Measurements from ENCODE around the gene NPHS1.
"Not testable (repeated sequence)": the region's sequence is repeated elsewhere in the genome, so short reads cannot be mapped to it uniquely, and the experiment has no call there.

The NPHS1 gene

GRCh38 chr19:35848486-35848885 is 3.8 kb downstream of the NPHS1 start:
- DNase-seq = no peak

DNA sequence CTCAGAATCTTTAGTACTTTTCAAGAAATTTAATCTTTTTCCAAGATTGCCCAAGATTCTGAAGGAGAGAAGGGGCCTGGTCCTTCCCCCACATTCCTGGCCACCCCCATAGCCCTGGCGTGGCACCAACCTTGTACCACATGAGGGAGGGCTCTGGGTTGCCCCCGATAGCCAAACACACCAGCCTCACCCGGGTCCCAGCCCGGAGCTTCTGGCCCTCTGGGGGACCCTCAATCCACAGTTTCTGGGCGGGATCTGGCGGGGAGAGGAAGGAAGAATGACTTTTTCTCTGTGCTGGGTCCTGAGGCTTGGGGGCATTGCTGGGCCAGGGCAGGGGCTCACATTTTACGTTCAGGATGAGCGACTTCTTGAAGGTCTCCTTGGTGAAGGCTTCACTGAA is 4.4 kb downstream of the NPHS1 start:
- no peak for DNase-seq

- no peak for DNase-seq
Observed at GRCh38 chr19:35846038-35846668, 6.2 kb downstream of the NPHS1 start.

DNA sequence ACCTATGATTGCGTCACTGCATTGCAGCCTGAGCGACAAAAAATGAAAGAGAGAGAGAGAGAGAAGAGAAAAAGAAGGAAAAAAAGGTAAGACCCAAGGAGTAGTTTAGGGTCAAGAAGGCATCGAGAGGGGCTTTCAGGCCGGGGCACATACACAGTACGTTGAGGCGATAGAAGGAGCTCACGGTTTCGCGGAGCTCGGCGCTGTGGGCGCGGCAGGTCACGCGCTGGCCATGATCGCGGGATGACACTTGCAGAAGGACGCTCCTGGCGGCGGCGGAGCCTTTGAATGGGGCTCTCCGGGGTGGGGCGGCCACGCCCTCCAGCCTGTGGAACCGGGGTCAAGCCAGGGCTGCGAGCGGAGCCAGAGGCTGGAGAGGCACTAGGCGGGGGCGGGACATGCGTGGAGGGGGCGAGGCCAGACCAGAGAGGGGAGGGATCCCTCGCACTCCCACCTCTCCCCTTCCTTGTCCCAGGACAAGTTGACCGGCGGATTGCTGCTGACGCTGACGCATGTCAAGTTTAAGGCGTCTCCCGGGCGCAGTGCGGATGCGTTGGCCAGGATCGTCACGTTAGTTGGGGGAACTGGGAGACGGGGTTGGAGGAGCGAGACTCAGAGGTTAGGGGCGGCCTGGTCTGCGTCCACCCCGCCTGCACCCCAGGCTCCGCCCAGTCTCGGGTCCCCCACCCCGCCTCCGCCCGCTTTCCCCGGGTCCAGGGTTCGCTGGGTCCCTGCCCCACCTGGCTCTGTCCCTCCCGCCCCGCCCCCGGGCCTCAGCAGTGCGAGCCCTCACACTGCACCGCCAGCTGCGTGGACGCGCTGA is 6.9 kb downstream of the NPHS1 start:
- DNase-seq = no peak

- no peak for DNase-seq
Observed at GRCh38 chr19:35844482-35845214, 7.7 kb downstream of the NPHS1 start.

DNA sequence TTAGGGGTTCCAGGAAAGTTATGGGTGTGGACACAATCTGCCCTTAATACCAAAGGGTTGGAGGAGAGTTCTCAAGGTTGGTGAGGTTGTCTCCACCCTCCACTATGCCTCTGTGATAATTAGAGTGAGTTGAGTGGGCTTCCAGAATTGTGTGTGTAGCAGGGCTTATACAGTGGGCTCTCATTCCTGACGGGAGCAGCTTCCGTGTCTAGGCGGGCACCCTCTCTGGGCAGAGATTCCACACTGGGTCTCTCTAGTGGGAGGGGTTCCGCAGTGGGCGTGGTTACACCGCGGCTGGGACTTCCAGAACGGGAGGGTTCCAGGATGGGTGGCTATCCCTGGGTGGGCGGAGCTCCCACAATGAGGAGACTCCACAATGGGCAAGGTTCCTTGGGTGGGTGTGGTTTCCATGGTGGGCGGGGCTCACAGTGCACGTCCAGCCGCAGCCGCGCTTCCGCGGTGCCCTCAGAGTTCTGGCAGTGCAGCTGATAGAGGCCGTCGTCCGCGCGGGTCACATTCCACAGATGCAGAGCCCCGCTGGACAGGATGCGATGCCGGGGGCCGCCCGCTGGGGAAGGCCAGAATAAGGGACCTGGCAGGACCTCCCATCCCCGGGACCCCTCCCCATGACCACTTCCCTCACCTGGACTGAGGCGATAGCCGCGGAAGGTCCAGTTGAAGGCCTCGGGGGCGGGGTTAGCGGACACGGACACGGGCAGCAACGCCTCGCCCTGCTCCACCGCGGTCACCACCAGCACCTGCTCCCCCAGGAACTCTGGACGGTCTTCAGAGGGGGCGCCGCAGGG is 8.4 kb downstream of the NPHS1 start:
- DNase-seq = no peak

DNA sequence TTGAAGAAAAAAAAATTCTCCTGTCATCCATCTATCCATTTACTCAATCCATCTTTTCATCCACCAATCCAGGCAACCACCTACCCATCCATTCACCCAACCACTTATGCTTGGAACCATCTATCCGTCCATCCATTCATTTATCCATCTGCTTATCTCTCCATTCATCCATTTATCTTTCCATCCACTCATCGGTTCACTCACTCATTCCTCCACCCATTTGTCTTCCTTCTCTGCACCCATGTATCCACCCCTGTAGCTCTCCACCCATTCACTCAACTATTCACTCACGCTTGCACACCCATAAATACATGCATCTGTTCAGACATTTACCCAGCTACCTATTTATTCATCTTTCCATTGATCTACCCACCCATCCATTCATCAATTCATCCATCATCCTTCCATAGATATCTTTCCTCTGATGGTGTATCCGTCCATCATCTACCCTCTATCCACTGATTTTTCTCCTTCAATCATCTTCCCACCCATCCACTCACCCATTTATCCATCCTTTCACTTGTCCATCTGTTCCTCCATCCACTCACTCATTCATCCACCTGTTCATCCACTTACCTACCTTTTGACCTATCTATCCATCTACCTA is 9.5 kb downstream of the NPHS1 start:
- DNase-seq = no peak

DNA sequence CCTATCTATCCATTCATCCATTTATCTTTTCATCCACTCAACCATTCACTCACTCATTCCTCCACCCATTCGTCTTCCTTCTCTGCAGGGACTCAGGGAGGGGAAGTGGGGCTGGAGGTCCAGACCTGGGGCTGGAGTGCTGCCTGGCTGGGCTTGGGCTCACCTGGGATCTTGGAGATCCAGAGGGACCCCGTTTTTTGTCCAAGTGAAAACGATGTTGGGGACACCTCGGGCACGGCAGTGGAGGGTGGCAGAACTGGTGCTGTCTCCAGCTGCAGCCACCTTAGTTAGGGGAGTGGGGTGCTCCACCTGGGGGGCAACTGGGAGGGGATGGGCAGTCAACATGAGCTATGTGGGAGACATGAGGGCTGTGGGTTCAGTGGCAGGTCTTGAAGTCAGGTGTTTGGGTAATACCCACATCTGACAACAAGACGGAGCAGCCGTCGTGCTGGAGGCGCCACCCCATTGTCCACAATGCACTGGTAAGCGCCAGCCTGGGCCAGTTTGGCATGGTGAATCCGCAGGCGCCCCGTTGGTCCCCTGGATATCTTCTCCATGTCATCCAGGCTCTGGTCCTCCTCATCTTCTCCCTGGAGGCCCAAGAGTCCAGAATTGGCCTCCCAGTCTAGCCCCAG is 10.2 kb downstream of the NPHS1 start:
- DNase-seq = no peak

DNA sequence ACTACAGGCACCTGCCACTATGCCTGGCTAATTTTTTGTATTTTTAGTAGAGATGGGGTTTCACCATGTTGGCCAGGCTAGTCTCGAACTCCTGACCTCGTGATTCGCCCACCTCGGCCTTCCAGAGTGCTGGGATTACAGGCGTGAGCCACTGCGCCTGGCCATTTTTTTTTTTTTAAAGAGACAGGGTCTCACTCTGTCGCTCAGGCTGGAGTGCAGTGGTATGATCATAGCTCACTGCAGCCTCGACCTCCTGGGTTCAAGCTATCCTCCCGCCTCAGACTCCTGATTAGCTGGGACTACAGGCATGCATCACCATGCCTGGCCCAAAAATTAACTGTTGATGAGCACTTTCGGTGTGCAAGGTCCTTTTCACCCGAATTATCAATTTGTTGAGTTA is 16.2 kb downstream of the NPHS1 start:
- not testable (repeated sequence) for DNase-seq

DNA sequence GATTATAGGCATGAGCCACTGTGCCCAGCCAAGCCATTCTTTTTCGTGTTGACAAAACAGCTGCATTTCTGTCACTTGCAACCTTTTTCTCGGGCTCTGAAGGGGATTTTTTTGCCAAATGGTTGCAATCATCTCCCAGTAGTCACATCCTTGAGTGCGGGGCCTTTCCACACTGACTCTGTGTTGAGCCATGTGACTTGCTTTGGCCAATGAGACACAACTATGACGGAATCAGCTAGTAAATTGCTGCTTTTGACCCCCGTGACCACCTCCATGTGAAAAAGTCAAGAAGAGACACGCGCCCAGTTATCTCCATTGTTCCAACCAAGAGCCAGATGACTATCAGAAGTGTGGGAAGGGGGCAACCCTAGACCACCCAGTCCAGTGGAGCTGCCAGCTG is 18.3 kb downstream of the NPHS1 start:
- no peak for DNase-seq

DNA sequence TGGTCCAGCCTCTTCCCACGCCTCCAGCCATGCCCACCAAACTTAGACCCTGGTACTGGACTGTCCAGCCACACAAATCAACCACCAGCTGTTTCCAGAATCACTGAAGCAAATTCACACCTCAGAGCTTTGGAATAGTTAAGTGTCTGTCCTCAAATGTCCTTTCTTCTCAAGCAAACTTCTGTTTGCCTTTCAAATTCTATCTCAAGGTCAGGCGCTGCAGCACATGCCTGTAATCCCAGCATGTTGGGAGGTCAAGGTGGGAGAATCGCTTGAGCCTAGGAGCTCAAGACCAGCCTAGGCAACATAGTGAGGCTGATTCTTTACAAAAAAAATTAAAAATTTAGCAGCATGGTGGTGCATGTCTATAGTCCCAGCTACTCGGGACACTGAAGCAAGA is 20.2 kb downstream of the NPHS1 start:
- DNase-seq = no peak

DNA sequence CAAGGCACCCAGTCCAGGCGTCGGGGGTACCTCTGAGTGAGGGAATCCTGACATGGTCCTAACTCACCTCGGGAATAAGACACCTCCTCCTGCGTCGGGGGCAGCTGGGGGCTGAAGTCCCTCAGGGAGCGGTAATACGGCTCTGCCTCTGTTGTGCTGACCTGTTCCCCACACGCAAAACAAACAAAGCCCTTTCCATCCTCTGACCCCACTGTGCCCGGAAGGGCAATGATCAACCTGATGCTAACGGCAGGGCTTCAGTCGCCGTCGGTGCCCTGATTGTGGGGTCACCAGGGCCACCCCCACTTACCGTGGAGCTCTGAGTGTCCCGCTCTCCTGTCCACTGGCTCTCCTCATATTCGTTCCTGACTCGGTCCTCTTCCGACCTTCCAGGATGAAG is 21.3 kb downstream of the NPHS1 start:
- no peak for DNase-seq

DNA sequence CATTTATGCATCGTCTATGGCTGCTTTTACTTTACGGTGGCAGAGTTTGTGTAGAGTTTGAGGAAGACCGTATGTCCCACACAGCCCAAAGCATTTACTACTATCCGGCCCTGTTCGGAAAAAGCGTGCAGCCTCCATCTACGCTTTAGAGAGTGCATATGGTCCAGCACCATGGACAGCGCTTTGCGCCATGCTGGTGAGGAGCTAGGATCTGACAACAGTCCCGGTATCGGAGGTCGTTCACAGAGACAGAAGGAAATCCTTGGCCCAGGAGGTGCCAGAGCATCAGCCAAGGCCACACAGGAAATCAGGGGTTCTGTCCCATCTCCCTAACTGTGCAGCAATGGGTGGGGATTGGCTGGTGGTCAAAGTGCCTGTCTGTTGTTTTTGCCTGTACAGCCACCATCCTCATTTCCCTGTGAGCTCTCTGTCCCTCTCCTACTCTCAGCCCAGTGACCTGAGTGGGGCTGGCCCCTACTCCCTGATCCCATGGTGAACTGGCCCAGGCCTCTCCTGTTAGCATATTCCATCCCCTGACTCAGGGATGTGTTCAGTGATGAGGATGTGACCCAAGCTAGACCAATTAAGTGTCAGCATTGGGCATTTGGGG is 23.5 kb downstream of the NPHS1 start:
- peak; percentile 56 for DNase-seq

GRCh38 chr19:35824150-35824549 is 28.2 kb downstream of the NPHS1 start:
- DNase-seq = no peak

- DNase-seq = no peak
Observed at GRCh38 chr19:35822579-35822978, 29.7 kb downstream of the NPHS1 start.

GRCh38 chr19:35818445-35818844 is 33.9 kb downstream of the NPHS1 start:
- no peak for DNase-seq

- no peak for DNase-seq
Observed at GRCh38 chr19:35816846-35817245, 35.5 kb downstream of the NPHS1 start.

GRCh38 chr19:35816262-35816661 is 36.0 kb downstream of the NPHS1 start:
- DNase-seq = no peak

DNA sequence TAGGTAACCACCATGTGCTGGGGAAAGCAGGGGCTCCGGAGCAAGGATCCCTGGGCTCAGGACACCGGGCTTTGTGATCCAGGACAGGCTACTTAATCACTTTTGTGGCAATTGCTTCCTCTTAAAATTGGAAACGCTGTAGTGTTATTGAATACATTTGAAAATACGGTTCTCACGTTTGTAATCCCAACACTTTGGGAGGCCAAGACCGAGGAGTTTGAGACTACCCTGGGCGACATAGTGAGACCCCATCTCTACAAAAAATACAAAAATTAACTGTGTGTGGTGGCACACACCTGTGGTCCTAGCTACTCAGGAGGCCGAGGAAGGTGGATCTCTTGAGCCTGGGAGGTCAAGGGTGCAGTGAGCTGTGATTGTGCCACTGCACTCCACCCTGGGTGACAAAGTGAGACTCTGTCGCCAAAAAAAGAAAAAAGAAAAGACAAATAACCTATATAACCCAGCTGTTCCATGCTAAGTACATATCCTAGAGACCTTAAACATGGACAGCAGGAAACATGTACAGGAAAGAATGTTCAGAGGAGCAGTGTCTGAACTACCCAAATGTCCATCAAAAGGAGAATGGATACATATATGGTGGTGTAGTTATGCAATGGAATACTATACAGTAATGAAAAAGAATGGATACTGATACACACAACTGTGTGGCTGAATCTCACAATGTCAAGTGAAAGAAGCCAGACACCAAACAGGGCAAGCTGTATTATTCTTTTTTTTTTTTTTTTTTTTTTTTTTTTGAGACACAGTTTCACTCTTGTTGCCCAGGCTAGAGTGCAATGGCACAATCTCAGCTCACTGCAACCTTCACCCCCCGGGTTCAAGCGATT is 39.0 kb downstream of the NPHS1 start:
- DNase-seq = no peak

DNA sequence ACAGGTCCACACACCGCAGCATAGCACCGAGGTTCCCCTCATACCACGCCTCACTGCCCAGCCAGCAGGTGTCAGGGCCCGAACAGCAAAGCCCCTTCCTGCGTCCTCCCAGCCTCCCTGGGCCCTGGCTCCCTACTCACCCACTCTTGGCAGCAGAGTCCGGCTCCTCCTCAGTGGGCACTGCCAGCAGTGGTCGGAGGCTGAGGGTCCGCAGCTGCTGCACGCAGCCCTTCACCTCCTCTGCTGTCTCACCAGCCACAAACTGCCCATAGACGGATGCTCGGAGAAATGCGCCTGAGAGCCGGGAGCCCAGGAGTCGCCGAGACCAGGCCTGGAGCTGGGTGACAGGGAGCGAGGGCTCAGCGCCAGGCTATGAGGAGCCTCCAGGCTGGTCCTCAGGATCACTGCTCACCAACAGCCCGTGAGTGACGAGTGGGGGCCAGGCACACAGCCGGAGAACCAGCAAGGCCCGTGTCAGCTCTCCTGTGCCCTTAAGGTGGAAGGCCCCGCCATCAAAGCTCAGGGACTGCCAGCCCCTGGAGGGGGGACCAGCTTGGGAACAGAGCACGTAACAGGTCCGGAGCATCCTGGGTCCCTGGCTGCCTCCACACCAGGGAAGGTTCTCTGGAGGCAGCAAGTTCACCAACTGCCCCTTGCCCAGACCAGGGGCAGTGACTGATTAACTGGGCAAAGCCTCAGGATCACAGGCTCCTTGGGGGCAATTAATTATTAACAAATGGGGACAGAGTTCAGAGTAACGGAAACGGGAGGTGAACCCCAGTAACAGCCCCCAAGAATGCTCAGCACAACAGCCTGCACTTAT is 39.9 kb downstream of the NPHS1 start, which contains the start of gene PRODH2:
Gene PRODH2, minus strand, starts transcription at position 626 of the 823 bp plus-strand sequence. Its CDS starts 40 bp downstream, at position 586.
- no peak for DNase-seq
